HL-60 (cell line): ENCODE measurements around the gene GPR108.

Source experiments
- DNase-seq, 2 experiments: peaks; one replicate each; pipeline ENCODE4 v3.0.0-alpha.2; 2010 to 2020; ENCODE audit warnings: low read depth in 1 of 2, low spot score in 1 of 2
- H3K27ac ChIP-seq: fragments of 250-450 bp; sonication (Bioruptor Pico); replicated peaks from 2 replicates; pipeline ENCODE4 v1.5.1; 2020; ENCODE audit warnings: mild to moderate bottlenecking, moderate library complexity
- H3K27me3 ChIP-seq: fragments of 250-450 bp; sonication (Bioruptor Pico); 2 replicates; pipeline ENCODE4 v1.5.1; 2021; ENCODE audit warnings: mild to moderate bottlenecking, moderate library complexity; ENCODE audit not compliant: insufficient read depth, poor library complexity, severe bottlenecking
- H3K4me3 ChIP-seq: replicated peaks from 2 replicates; pipeline ENCODE4 v1.5.1; 2011; ENCODE audit warnings: mild to moderate bottlenecking, control low read depth, low read length; ENCODE audit not compliant: insufficient read depth
- GABPA ChIP-seq: IDR thresholded peaks from 2 replicates; pipeline ENCODE4 v1.6.1; 2012; ENCODE audit warnings: low read depth
- POLR2AphosphoS5 ChIP-seq: IDR thresholded peaks from 2 replicates; pipeline ENCODE4 v1.6.1; 2012; ENCODE audit warnings: low read depth
- SPI1 ChIP-seq: IDR thresholded peaks from 2 replicates; pipeline ENCODE4 v1.6.1; 2012; ENCODE audit warnings: low read depth, mild to moderate bottlenecking, borderline replicate concordance
- TF ChIP-seq, protein P1 (sequence below): IDR thresholded peaks from one replicate; pipeline ENCODE4 v1.5.1; 2011; ENCODE audit warnings: low read length, control low read depth, inconsistent platforms; ENCODE audit not compliant: insufficient read depth
- TF ChIP-seq, protein P2 (sequence below): IDR thresholded peaks from 2 replicates; pipeline ENCODE4 v1.6.1; 2012; ENCODE audit warnings: low read depth; ENCODE audit not compliant: insufficient replicate concordance

GPR108 gene

DNA sequence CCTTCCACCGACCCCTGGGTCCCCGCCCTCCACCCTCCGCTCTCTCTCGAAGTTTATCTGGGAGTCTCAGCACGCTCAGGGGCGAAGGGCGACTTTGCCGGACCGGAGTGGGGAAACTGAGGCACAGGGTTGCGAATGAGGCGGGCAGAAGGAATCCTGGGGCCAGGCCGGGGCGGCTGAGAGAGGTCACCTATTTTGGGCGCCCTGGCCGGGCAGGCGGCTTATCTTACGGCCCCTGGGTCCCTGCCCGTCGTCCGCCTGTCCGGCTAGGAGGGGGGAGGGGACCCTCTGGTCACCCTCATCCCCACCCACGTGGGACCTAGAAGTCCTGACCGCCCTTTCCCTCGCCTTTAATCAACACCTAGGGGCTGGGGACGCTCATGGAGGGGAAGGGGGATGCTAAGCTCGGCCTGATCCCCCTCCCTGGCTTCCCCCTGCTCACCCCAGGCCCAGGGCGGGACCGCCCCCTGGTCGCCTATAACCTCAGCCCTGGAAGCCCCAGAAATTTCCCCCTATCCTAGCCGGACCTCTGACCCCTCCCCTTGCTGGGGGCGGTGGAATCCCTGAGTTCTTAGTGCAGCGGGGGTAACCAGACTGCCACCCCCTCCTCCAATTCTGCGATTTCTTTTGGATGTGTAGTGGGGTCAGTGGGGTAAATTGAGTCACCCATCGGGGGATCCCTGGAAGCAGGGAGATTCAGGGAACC lies 2.7 kb upstream of the GPR108 start:
- DNase-seq, result no peak
- peak overlapping the region; percentile 56 for H3K4me3 ChIP-seq
- no peak for TF ChIP-seq POLR2AphosphoS5
- TF ChIP-seq SPI1, result no peak
- TF ChIP-seq, protein P1, sequence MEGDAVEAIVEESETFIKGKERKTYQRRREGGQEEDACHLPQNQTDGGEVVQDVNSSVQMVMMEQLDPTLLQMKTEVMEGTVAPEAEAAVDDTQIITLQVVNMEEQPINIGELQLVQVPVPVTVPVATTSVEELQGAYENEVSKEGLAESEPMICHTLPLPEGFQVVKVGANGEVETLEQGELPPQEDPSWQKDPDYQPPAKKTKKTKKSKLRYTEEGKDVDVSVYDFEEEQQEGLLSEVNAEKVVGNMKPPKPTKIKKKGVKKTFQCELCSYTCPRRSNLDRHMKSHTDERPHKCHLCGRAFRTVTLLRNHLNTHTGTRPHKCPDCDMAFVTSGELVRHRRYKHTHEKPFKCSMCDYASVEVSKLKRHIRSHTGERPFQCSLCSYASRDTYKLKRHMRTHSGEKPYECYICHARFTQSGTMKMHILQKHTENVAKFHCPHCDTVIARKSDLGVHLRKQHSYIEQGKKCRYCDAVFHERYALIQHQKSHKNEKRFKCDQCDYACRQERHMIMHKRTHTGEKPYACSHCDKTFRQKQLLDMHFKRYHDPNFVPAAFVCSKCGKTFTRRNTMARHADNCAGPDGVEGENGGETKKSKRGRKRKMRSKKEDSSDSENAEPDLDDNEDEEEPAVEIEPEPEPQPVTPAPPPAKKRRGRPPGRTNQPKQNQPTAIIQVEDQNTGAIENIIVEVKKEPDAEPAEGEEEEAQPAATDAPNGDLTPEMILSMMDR, result no peak
- TF ChIP-seq, protein P2, sequence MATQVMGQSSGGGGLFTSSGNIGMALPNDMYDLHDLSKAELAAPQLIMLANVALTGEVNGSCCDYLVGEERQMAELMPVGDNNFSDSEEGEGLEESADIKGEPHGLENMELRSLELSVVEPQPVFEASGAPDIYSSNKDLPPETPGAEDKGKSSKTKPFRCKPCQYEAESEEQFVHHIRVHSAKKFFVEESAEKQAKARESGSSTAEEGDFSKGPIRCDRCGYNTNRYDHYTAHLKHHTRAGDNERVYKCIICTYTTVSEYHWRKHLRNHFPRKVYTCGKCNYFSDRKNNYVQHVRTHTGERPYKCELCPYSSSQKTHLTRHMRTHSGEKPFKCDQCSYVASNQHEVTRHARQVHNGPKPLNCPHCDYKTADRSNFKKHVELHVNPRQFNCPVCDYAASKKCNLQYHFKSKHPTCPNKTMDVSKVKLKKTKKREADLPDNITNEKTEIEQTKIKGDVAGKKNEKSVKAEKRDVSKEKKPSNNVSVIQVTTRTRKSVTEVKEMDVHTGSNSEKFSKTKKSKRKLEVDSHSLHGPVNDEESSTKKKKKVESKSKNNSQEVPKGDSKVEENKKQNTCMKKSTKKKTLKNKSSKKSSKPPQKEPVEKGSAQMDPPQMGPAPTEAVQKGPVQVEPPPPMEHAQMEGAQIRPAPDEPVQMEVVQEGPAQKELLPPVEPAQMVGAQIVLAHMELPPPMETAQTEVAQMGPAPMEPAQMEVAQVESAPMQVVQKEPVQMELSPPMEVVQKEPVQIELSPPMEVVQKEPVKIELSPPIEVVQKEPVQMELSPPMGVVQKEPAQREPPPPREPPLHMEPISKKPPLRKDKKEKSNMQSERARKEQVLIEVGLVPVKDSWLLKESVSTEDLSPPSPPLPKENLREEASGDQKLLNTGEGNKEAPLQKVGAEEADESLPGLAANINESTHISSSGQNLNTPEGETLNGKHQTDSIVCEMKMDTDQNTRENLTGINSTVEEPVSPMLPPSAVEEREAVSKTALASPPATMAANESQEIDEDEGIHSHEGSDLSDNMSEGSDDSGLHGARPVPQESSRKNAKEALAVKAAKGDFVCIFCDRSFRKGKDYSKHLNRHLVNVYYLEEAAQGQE, result no peak
- no peak for TF ChIP-seq GABPA
- no peaks in the 10 kb centered on the region for H3K27me3 ChIP-seq
- H3K27ac ChIP-seq, result no peak overlapping the region

DNA sequence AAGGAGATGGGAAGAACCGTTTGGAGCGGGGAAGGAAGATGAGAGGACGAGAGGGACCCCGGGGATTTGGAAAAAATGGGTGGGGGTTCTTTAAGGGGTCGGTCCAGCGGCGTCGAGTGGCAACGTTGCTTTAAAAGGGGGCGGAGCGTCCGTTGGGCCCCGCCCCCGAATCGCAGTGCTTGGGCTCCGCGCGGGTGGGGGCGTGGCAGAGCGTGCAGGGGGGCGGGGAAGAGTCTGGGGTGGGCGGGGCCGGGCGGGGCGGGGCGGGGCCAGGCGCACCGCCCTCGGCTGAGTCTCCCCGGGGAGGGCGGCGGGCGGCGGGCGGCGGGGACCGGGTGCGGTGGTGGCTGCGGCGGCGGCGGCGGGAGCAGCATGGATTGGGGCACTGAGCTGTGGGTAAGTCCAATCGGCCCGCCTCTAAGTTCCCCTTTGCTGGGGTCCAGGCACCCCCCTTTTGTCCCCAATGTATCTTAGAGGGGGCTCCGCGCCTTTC lies 2.1 kb upstream of the GPR108 start, which contains the start of gene TRIP10:
TSS of gene TRIP10 (plus strand) at position 291 of the 493 bp plus-strand sequence. CDS start at position 373, 82 bp downstream.
- no peak within 1 kb of the TSS; the same call in 1 of the 2 replicates for H3K27ac ChIP-seq
- H3K4me3 ChIP-seq, result peak within 1 kb of the TSS; percentile 56
- peak in 1 of 2 experiments; percentile 58 for DNase-seq
- TF ChIP-seq SPI1 (no peak), GABPA (no peak), POLR2AphosphoS5 (no peak)
- TF ChIP-seq, protein P1, result no peak
- TF ChIP-seq, protein P2, result no peak
- no peaks in the 10 kb centered on the region for H3K27me3 ChIP-seq

DNA sequence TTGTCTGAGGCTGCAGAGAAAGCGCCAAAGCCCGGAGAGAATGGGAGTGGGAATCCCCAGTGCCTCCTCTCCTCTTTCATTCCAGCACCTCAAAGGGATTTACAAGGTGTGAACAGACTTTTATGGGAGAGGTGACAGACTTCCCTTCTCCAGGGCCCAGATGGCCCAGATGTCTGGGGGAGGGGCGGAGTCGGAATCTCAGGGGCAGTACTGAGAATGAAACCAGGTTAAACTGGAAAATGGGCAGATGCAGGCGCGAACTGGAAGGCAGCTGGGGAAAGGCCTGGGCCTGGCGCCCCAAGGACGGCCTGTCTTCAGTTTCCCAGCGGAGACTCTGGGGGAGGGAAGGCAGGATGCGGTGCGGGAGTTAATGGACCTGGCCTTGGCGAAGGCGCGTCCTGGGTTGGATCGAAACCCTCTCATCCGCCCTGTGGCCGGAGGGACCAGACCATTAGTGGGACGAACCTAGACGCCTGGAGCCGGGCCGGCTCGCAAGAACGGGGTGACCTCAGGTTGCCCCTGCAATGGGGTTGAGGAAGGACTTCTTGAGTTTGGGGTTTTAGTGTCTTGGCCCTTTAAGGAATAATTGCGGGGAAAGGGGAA lies 1.5 kb upstream of the GPR108 start:
- Histone ChIP-seq H3K27me3 (no peaks in the 10 kb centered on the region), H3K4me3 (no peak overlapping the region), H3K27ac (no peak overlapping the region; the same call in 1 of the 2 replicates)
- TF ChIP-seq POLR2AphosphoS5 (no peak), GABPA (no peak), SPI1 (no peak)
- TF ChIP-seq, protein P2, result no peak
- TF ChIP-seq, protein P1, result no peak
- DNase-seq, result no peak
